ENCODE data around the gene PKDCC.

Gene PKDCC

GRCh38 chr2:42053482-42053790, 5.6 kb downstream of the PKDCC start:
- no peaks in the 10 kb centered on the region for H3K36me3 ChIP-seq (replicated peaks; ENCODE audit: low read depth, low read length)
- H3K27ac ChIP-seq (ENCODE audit: low read length) = no peak overlapping the region
- H3K79me2 ChIP-seq (ENCODE audit: low read length) = no peaks in the 10 kb centered on the region
- no peak overlapping the region for H2AFZ ChIP-seq (ENCODE audit: low read depth, low read length)
- H4K20me1 ChIP-seq (ENCODE audit: insufficient read depth, low read length) = no peaks in the 10 kb centered on the region
- no peak overlapping the region for H3K9ac ChIP-seq (ENCODE audit: low read length)
- peaks cover 20% of the 10 kb centered on the region for H3K27me3 ChIP-seq (ENCODE audit: low read depth, low read length)
- no peaks in the 10 kb centered on the region for H3K4me1 ChIP-seq (ENCODE audit: low read length)
- H3K9me3 ChIP-seq (ENCODE audit: insufficient read depth, low read length) = no peaks in the 10 kb centered on the region
- TF ChIP-seq CTCF (IDR thresholded peaks at IDR 0.05; ENCODE audit: low read depth, low read length) (no peak), EZH2phosphoT487 (IDR thresholded peaks at IDR 0.05; ENCODE audit: low read depth) (no peak)
- H3K4me3 ChIP-seq (ENCODE audit: low read length) = no peak overlapping the region
- H3K4me2 ChIP-seq (ENCODE audit: low read length) = no peak overlapping the region

GRCh38 chr2:42053791-42054701, 6.2 kb downstream of the PKDCC start:
- H3K27ac ChIP-seq (ENCODE audit: low read length) = no peak overlapping the region
- no peak for TF ChIP-seq CTCF (IDR thresholded peaks at IDR 0.05; ENCODE audit: low read depth, low read length)
- no peak for TF ChIP-seq EZH2phosphoT487 (IDR thresholded peaks at IDR 0.05; ENCODE audit: low read depth)
- no peak overlapping the region for H2AFZ ChIP-seq (ENCODE audit: low read depth, low read length)
- H3K4me1 ChIP-seq (ENCODE audit: low read length) = no peaks in the 10 kb centered on the region
- H3K4me3 ChIP-seq (ENCODE audit: low read length) = no peak overlapping the region
- H3K9ac ChIP-seq (ENCODE audit: low read length) = no peak overlapping the region
- no peaks in the 10 kb centered on the region for H3K79me2 ChIP-seq (ENCODE audit: low read length)
- no peak overlapping the region for H3K4me2 ChIP-seq (ENCODE audit: low read length)
- H3K9me3 ChIP-seq (ENCODE audit: insufficient read depth, low read length) = no peaks in the 10 kb centered on the region
- peaks cover 20% of the 10 kb centered on the region for H3K27me3 ChIP-seq (ENCODE audit: low read depth, low read length)
- no peaks in the 10 kb centered on the region for H3K36me3 ChIP-seq (replicated peaks; ENCODE audit: low read depth, low read length)
- H4K20me1 ChIP-seq (ENCODE audit: insufficient read depth, low read length) = no peaks in the 10 kb centered on the region

- Histone ChIP-seq H3K9ac (ENCODE audit: low read length) (no peak overlapping the region), H3K9me3 (ENCODE audit: insufficient read depth, low read length) (no peaks in the 10 kb centered on the region), H3K4me1 (ENCODE audit: low read length) (no peaks in the 10 kb centered on the region), H2AFZ (ENCODE audit: low read depth, low read length) (no peak overlapping the region), H4K20me1 (ENCODE audit: insufficient read depth, low read length) (no peaks in the 10 kb centered on the region), H3K79me2 (ENCODE audit: low read length) (no peaks in the 10 kb centered on the region), H3K27ac (ENCODE audit: low read length) (no peak overlapping the region), H3K36me3 (replicated peaks; ENCODE audit: low read depth, low read length) (no peaks in the 10 kb centered on the region), H3K27me3 (ENCODE audit: low read depth, low read length) (peaks cover 20% of the 10 kb centered on the region), H3K4me2 (ENCODE audit: low read length) (no peak overlapping the region), H3K4me3 (ENCODE audit: low read length) (no peak overlapping the region)
- TF ChIP-seq CTCF (IDR thresholded peaks at IDR 0.05; ENCODE audit: low read depth, low read length) (peak; percentile 26; the same call in 1 of the 2 replicates), EZH2phosphoT487 (IDR thresholded peaks at IDR 0.05; ENCODE audit: low read depth) (no peak)
Observed at GRCh38 chr2:42054714-42055430, 7.1 kb downstream of the PKDCC start.
